EL (cell line): ENCODE measurements around the gene KCNJ16.

Source experiments
- DNase-seq: peaks from one replicate; pipeline ENCODE4 v3.0.0-alpha.2; 2016

The KCNJ16 gene

DNA sequence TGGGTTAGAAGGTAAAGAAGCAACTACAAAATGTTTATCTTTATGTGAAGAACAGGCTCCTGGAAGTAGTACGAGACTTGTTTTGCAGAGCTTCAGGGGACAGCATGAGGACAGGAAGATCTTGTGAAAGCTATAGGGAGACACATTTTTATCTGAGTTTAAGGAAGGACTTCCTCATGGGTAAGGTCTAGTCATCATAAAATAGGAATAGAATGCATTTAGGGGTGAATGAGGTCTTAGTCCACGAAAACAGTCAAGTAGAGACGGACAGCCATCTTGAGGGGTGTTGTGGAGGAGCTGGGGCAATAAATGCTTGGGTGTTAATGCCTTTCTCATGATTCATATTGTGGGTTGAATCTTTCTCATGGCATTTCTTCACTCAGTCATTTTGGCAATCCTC, 24.3 kb downstream of the KCNJ16 start:
- peak; percentile 6 for DNase-seq

DNA sequence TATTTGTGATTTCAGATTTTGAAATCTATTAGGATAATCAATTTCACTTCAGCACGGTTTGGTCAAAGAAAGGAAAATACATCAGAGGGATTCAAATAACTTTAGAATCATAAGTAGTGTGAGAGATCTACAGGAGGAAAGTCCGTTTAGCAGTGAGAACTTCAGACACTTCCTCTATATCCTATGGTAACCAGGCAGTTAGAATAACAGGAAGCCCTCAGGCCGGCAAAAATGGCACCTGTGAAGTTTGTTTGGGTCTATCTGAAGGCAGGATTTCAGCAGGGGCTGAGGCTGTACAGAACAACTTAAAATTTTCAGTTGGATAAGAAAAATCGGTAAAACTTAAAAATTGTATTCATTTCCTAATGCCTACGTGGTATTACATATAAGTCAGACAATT, 24.9 kb downstream of the KCNJ16 start:
- DNase-seq: no peak

DNA sequence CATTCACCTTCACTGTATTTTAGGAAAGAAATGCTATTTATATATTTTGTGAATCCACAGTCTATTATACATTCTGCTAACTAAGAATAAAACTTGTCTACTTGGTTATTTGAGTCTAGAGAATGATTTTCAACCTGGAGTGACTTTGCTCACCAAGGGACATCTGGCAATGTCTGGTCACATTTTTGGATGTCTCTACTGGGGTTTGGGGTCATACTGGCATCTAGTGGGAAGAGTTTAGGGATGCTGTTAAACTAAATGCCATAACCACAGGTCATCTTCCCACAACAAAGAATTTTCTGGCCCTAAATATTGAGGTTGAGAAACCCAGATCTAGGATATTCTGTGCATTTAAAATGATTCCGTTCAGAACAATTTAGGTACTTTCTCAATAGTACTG, 26.0 kb downstream of the KCNJ16 start:
- DNase-seq: peak; percentile 9

DNA sequence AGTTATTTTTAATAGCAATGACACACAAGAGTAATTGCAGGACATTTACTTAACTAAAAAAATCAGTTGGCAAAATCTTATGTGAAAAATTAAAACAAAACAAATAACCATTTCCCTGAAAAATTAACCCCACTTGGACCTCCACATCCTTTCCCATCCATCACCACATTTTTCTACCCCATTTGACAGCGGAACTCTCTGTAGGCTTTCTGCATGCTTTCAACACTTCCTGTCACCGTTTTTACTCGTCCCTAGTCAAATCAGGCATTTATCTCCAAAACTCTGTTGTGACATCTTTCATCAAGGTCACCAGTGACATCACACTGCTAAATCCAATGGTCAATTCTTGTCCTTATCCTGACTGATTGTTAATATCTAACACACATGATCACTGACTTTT, 27.5 kb downstream of the KCNJ16 start:
- no peak for DNase-seq

DNA sequence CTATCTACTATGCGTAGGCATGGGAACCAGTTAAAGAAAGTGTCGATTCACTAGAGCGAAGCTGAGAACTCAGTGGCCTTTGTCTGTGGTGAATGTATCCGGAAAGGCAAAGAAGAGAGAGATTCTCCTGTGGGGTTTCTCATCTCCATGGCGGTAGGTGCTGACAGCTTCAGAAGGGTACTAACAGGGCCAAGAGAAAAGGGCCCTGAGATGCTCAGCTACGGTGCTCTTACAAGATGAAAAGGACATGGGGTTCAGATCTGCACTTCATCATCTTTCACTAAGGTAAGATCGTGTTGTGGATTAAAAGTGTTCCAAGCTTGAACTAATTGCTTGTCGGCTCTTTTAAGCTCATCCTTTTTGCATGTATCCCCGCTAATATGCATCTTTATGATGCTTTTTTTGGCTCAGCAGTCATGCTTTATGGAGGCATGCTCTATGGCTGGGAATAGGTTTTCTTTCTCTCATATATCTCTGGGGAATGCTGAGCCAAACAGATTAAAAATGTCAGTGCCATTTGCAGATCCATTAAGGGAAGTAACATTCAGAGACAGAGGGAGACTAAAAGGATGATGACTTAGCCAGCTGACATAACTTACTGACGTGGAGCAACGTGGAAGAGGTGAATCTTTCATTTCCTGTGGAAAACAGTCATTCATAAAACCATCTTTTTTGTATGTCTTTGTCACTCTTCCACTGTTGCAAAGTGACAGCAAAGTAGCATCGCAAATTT, 29.9 kb downstream of the KCNJ16 start:
- DNase-seq: no peak

DNA sequence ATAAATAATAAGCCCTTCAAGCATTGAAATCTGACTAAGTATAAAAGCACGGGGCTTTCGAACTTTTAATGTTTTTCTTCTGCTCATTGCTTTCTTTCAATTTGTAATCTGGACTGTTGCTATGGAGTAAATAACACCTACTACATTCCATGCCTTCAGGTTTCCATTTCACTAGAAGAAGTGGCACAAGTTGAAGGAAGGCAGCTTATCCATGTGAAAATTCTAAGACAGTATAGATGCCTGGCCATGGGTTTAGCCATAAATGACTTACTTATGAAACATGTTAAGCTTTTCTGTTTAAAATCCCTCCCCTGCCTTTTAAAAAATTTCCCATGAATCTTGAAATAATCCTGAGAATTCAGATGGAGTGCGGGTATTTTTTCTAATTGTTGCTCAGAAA, 30.6 kb downstream of the KCNJ16 start:
- DNase-seq: no peak

DNA sequence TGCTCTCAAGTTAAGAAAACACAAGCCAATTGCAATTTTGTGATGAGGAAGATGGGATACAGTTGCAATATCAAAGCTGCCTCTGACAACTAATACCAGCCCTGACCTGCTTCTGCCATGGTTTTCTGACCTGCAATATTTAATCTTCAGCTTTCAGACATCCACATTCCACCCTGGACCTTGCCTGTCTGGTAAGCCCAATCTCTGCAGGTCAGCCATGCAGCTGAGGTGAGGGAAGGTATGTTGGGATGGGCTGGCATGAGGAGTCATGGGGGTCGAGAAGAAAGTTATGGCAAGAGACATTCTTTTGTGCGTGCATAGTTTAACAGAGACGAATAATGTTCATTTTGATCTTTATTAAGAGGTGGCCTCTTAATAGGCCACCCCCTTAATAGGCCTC, 31.5 kb downstream of the KCNJ16 start:
- no peak for DNase-seq

DNA sequence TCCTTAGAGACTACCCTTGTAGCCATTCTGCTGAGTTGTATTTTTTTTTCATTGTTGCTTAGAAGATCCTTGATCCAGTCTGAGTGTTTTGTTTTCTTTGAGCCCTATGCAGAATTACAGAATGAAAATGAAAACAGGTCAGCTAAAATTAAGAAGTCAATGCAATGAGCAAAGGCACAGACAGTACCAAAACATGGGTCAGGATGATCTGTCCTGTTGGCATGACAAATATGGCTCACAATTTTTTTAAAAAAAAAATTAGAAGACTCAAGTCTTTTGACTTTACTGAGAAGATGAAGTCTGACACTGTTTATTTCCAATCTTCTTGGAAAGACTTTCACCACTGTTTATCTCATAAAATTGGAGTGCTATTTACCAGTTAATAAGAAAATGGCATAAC, 32.4 kb downstream of the KCNJ16 start:
- DNase-seq: peak; percentile 6

DNA sequence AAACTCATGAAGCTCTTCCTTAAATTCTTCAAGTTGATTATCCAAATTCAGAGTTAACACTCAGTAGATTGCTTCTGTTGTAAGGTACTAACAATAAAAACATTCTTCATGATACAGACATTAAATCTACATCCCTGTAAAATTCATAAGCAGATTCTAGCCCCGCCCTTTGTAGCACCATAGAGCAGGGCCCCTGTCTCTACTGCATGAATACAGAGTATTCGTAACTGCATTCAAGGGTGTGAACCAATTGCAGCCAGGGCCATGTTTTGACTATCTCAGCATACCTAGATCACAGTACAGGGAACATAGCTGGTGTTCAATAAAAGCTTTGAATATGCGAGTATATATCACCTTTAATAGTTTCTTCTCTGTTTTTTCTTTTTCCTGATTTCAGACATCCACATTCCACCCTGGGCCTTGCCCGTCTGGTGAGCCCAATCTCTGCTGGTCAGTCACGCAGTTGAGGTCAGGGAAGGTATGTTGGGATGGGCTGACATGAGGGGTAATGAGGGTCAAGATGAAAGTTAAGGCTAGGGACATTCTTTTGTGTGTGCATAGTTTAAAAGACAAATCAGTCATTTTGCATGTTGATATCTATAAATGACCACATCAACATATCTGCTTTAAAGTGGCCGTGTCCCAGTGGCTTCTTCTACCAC, 33.0 kb downstream of the KCNJ16 start:
- no peak for DNase-seq

DNA sequence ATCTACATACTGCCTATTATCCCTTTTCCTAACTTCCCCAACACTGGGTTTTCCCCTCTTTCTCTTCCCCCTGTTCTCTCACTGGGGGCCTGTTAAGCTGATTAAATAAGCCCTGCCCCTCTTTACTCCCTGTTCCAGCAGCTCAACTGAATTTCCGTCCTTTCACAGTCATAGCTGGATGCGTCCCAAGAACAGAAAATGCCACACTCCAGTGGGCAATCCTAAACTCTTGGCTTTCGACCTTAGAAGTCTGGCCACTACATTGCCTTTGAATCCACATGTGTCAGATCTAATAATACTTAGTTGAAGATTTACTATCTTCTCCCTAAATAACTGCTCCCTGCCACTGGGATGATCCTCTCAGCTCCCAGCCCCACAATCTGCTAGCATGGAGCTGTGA, 34.5 kb downstream of the KCNJ16 start:
- no peak for DNase-seq

DNA sequence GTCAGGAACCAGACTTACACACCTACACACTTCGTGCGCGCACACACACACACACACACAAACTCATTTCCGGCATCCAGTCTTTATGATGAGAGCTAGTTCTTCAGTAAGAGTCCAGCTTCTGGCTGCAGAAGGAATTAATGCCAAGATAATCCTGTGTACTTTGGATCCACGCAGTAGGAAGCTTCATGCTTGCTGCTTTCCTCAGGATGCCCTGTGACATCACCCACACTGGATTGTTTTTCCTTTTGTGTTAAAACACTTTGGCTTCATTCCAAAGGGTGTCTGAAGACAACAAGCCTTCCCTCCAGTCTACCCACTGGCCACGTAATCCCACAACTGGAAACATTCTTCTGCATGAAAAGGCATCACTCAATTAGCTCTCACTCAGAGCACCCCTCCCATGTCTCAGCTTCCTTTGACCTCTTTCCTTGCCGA, 35.4 kb downstream of the KCNJ16 start:
- DNase-seq: peak; percentile 30

DNA sequence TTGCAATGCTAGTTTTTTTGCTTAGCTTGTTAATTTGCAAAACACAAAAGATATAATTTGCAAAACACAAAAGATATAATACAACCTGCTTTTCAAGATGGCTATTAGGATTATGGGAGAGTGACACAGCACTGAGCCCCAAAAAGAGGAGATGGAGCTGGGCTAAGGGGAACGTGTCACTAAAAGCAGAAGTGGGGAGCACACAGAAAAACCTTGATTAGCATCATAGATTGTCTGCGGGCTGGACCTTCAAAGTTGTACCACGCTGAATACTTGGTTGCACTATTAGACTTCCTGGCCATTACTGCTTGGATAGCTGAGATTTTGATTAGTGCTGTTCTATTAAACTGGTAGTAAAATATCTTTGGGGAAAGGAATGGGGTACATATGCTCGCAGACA, 36.2 kb downstream of the KCNJ16 start:
- no peak for DNase-seq

DNA sequence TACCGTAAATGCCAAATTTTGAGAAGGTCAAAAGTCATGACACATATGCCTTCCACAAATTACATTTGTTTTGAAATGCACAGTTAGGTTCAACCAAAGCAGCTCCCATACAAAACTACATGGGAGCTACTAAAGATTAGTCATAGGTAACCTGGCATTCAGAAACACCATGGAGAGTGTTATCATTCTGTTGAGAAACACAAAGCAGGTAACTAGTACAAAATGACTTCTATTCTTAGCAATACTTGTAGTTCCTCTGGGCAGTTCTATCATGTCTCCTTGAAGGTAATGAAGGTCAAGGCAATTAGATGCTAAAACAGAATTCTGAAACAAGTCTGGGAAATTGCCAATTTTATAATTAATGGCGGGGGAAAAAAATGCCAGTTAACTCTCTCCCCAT, 39.4 kb downstream of the KCNJ16 start:
- DNase-seq: no peak

DNA sequence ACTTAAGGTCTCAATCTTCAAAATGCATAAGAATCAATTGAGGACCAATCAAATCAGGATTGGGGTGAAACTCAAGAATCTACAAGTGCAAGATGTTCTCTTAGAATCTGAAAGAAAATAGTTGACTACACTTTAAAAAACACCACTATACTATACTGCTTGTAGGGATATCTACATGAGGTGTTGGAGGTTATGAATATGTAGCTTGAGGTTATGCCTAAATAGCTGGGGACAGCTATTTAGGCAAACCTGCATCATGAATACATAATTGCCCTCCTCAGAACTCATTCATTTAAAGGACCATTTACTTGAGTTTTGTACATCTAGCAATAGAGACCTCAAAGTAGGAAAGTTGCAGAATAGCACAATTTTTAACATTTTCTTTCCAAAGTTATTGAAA, 40.1 kb downstream of the KCNJ16 start:
- DNase-seq: no peak

DNA sequence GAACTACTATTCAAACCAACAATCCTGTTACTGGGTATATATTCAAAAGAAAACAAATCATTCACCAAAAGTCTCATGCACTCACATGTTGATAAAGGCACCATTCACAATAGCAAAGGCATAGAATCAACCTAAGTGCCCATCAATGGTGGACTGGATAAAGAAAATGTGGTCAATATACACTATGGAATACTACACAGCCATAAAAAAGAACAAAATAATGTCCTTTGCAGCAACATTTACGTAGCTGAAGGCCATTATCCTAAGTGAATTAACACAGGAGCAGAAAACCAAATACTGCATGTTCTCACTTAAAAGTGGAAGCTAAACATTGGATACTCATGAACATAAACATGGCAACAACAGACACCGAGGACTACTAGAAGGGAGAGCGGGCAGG, 41.9 kb downstream of the KCNJ16 start:
- DNase-seq: no peak

DNA sequence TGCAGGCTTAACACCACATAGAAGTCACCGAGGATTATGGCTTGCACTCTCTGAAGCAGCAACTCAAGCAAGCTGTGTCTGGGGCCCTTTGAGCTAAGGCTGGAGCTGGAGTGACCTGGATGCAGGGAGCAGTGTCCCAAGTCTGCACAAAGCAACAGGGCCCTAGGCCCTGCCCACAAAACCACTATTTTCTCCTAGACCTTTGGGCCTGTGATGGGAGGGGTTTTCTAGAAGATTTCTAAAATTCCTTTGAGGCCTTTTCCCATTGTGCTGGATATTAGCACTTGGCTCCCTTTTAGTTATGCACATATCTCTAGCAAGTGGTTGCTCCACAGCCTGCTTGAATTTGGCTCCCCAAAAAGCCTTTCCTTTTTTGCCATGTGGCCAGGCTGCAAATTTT, 44.5 kb downstream of the KCNJ16 start:
- no peak for DNase-seq

DNA sequence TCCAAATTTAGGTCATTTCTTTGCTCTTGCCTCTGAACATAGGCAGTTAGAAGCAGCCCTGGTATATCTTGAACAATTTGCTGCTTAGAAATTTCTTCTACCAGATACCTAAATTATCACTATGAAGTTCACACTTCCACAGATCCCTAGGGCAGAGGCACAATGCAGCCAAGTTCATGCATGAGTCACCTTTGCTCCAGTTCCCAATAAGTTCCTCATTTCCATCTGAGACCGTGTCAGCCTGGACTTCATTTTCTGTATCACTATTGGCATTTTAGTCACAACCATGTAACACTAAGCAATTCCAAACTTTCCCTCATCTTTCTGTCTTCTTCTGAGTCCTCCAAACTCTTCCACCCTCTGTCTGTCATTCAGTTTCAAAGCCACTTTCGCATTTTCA, 45.0 kb downstream of the KCNJ16 start:
- DNase-seq: peak; percentile 9

DNA sequence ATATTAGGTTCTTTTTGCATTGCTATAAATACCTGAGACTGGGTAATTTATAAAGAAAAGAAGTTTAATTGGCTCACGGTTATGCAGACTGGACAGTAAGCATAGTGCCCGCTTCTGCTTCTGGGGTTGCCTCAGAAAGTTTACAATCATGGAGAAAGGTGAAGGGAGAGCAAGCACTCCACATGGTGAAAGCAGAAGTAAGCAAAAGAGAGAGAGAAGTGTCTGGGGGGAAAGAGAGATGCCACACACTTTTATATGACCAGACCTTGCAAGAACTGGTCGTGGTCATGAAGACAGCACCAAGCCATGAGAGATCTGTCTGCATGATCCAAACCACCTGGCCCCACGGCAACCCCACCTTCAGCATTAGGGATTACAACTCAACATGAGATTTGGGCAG, 45.4 kb downstream of the KCNJ16 start:
- DNase-seq: no peak

DNA sequence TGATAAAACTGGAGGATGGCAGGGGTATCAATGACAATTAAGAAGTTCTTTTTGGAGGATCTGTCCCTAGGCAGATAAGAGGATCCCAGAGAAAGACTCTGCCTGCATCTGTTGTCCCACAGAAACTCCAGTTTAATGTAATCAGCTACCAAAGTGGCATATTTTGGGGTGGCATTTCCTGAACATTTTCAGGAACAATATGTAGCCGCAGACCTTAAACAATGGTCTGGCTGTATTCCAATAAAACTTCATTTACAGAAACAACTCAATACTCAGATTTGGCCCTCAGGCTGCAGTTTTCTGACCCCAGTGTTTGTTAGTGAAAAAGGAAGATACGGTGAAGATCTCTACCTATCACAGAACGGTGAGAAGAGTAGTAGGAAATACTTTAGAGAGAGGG, 46.1 kb downstream of the KCNJ16 start:
- no peak for DNase-seq

DNA sequence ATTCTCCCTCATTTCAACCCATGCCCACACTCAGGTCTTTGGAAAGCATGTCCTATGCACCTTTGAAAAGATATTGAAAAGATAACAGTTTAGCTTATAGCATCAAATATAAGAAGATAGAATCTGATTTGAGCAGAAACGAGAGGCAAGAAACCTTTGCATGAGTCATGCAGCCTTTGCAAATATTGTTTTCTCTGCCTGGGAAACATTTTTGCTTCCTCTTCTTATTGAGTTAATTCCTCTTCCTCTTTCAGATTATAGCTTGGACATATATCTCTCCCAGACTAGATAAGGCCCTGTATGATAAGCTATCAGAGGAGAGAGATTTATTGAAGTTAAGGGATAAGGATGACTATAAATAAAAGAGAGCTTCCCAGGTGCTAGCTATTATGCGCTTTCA, 48.2 kb downstream of the KCNJ16 start:
- DNase-seq: no peak

DNA sequence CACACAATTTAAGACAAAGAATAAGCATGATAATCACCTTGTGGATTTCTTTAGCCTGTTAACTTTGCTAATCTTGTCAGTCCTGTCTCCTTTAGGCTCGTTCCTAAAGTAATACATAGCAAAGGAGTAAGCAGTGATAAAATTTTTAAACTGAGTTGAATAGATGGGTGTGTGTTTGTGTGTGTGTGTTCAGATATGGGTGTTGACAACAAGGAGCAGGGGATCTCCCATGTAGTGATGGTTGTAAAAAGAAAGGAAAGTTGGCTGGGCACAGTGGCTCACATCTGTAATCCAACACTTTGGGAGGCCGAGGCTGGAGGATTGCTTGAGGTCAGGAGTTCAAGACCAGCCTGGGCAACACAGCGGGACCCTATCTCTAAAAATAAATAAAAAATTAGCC, 49.7 kb downstream of the KCNJ16 start:
- DNase-seq: no peak

DNA sequence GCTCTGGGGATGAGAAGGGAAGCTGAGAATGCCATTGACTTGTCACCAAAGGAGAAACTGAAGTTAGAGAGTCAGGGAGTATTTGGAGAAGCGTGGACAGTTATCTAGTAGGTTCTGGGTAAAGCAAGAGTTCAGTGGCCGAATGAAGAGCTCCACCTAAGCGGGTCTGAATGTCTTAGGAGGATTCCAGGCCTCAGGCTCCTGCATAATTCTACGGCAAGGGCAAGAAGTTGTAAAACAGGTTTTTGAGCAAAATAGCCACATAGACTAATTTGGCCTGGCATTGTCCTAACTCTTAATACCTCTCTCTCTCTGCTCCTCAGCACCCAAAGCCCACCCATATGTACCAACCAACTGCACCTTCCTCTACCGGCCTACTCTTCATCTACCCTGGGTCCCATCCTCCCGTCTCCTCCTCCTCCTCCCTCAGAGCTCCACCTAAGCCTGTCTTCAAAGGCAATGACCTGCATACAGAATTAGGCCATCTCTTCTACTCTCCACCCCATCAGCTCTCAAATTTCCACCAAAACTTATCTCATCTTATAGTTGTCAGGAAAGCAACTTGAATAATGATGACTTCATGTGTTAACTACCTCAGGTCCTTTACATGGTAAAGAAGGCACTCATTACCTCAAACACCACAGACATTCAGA, 52.3 kb downstream of the KCNJ16 start:
- no peak for DNase-seq

DNA sequence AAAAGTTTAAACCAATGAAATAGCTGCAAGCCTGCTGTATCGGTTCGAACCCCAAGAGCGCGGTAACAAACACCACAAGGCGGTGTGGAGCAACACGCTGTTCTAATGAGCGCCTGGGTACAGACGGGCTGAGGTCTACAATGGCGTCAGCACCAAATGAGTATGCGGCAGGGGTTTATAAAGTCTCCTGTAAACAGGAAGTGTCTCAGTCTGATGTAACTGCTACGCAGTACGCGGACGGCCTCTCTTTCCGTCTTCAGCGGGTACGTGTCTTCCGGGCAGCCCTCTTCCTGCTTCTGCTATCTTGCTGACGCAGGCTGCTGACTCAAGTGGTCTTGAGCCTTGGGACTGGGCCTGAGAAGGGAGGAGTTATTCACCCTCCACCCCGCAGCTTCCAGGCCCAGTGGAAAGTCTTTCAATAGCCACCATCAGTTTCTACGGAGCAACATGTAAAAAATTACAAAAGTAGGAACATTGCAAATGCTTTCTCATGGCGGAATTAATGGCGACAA, 53.8 kb downstream of the KCNJ16 start:
- DNase-seq: no peak

DNA sequence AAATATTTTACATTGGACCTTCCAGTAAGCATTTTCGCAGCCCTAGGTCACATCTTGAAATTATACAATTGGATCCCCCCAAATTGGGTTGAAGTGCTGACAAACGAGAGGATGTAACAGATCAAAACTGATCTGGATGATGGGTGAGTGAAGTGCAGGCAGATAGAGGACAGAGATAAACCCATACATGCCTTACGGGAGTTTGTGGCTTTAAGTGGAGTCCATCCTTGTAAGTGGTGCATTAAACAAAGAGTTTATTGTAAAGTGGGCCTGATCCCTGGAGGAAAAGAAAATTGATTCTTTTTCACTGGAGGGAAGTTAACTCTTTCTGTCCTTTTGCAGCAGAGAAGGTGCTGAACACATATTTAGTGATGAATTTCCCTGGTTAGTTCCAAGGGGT, 55.3 kb downstream of the KCNJ16 start:
- no peak for DNase-seq
